Type B pancreatic cell (in vitro differentiated cells): ENCODE data around the gene CLUH. TPM values are rescaled to one million over a fixed set of nuclear protein-coding genes. Genes with fewer than 3 reads are reported as not detected.
A peak's percentile ranks its signal among the peaks of the same experiment; 100 is the strongest.

Experiments used
- DNase-seq: peaks from one replicate; pipeline ENCODE4 v3.0.0; 2021; ENCODE audit warnings: mixed read lengths; ENCODE audit not compliant: unreplicated experiment; ENCODE audit errors: extremely low spot score
- H3K27ac Mint-ChIP-seq: 2 replicates; pipeline ENCODE4 v1.8.0; 2021; ENCODE audit warnings: mild to moderate bottlenecking, mixed read lengths
- H3K27me3 Mint-ChIP-seq: 2 replicates; pipeline ENCODE4 v1.8.0; 2021; ENCODE audit warnings: mixed read lengths
- H3K36me3 Mint-ChIP-seq: 2 replicates; pipeline ENCODE4 v1.8.0; 2021; ENCODE audit warnings: mixed read lengths
- H3K4me1 Mint-ChIP-seq: one replicate; pipeline ENCODE4 v1.8.0; 2021; ENCODE audit warnings: mixed read lengths; ENCODE audit not compliant: unreplicated experiment
- H3K4me3 Mint-ChIP-seq: 2 replicates; pipeline ENCODE4 v1.8.0; 2021; ENCODE audit warnings: mild to moderate bottlenecking, mixed read lengths
- H3K9me3 Mint-ChIP-seq: 2 replicates; pipeline ENCODE4 v1.8.0; 2021; ENCODE audit warnings: mixed read lengths
- CTCF ChIP-seq: fragments of 200-600 bp; sonication (generic); conservative IDR thresholded peaks from 2 replicates; pipeline ENCODE4 v1.5.0; 2021; ENCODE audit warnings: antibody characterized with exemption, mild to moderate bottlenecking
- total RNA-seq: library from RNA; stranded (reverse); gene quantifications from 2 replicates; pipeline ENCODE4 v1.2.1, GENCODE V29; 2021; ENCODE audit warnings: low replicate concordance

CLUH gene
- total RNA-seq, 1 donor from 2014 or later, result 77.0 TPM

- no peak overlapping the region for H3K4me3 Mint-ChIP-seq
- no peaks in the 10 kb centered on the region for H3K27me3 Mint-ChIP-seq
- no peaks in the 10 kb centered on the region for H3K4me1 Mint-ChIP-seq
- DNase-seq, result peak; percentile 63
- TF ChIP-seq CTCF, result no peak
- H3K9me3 Mint-ChIP-seq, result no peaks in the 10 kb centered on the region
- no peaks in the 10 kb centered on the region for H3K36me3 Mint-ChIP-seq
- H3K27ac Mint-ChIP-seq, result no peak overlapping the region
Measured at GRCh38 chr17:2697611-2698162, 13.9 kb downstream of the CLUH start.

- H3K36me3 Mint-ChIP-seq, result no peaks in the 10 kb centered on the region
- H3K4me3 Mint-ChIP-seq, result no peak overlapping the region
- DNase-seq, result peak; percentile 66
- no peaks in the 10 kb centered on the region for H3K4me1 Mint-ChIP-seq
- no peak overlapping the region for H3K27ac Mint-ChIP-seq
- no peak for TF ChIP-seq CTCF
- H3K9me3 Mint-ChIP-seq, result no peaks in the 10 kb centered on the region
- no peaks in the 10 kb centered on the region for H3K27me3 Mint-ChIP-seq
Measured at GRCh38 chr17:2695961-2696760, 15.4 kb downstream of the CLUH start.

- Mint-ChIP-seq H3K27me3 (no peaks in the 10 kb centered on the region), H3K36me3 (no peaks in the 10 kb centered on the region), H3K27ac (no peak overlapping the region), H3K4me1 (no peaks in the 10 kb centered on the region), H3K4me3 (no peak overlapping the region), H3K9me3 (no peaks in the 10 kb centered on the region)
- TF ChIP-seq CTCF, result no peak
- peak; percentile 58 for DNase-seq
Measured at GRCh38 chr17:2695243-2695960, 16.2 kb downstream of the CLUH start.

GRCh38 chr17:2694381-2695242 is 17.0 kb downstream of the CLUH start:
- H3K4me1 Mint-ChIP-seq, result no peaks in the 10 kb centered on the region
- H3K4me3 Mint-ChIP-seq, result no peak overlapping the region
- no peak for TF ChIP-seq CTCF
- H3K36me3 Mint-ChIP-seq, result no peaks in the 10 kb centered on the region
- H3K27me3 Mint-ChIP-seq, result no peaks in the 10 kb centered on the region
- H3K27ac Mint-ChIP-seq, result no peak overlapping the region
- peak; percentile 60 for DNase-seq
- H3K9me3 Mint-ChIP-seq, result no peaks in the 10 kb centered on the region

GRCh38 chr17:2693561-2694380 is 17.8 kb downstream of the CLUH start:
- Mint-ChIP-seq H3K27ac (no peak overlapping the region), H3K4me1 (peaks cover 4% of the 10 kb centered on the region), H3K4me3 (no peak overlapping the region), H3K27me3 (no peaks in the 10 kb centered on the region), H3K9me3 (no peaks in the 10 kb centered on the region), H3K36me3 (no peaks in the 10 kb centered on the region)
- DNase-seq, result peak; percentile 61
- no peak for TF ChIP-seq CTCF
